NCI-H146 (cell line): ENCODE measurements around the gene RMRP.
A peak's percentile ranks its signal among the peaks of the same experiment; 100 is the strongest.

ENCODE experiments used
- DNase-seq: peaks from one replicate; lab custom pipeline; 2025; lab: John Stamatoyannopoulos, UW

RMRP gene

GRCh38 chr9:35686222-35687203 is 28.7 kb upstream of the RMRP start:
- no peak for DNase-seq

DNA sequence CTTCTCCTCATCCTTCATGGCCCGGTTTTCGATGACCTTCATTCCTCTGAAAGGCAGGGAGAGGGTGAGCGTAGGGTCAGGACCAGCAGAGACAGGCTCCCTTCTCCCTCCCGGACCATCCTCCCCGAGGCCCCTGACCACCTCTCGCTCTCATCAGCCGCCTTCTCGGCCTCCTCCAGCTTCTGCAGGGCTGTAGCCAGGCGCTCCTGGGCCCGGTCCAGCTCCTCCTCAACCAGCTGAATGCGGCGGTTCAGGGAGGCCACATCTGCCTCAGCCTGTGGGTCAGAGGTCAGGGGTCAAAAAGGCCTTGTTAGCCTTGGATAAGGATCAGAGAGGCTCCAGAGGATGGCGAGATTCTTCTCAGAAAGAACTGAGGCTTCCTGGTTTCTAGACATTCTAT is 27.7 kb upstream of the RMRP start:
- DNase-seq = no peak

GRCh38 chr9:35684921-35685320 is 27.1 kb upstream of the RMRP start:
- DNase-seq = no peak

- DNase-seq = no peak
Observed at GRCh38 chr9:35683323-35683722, 25.5 kb upstream of the RMRP start.

DNA sequence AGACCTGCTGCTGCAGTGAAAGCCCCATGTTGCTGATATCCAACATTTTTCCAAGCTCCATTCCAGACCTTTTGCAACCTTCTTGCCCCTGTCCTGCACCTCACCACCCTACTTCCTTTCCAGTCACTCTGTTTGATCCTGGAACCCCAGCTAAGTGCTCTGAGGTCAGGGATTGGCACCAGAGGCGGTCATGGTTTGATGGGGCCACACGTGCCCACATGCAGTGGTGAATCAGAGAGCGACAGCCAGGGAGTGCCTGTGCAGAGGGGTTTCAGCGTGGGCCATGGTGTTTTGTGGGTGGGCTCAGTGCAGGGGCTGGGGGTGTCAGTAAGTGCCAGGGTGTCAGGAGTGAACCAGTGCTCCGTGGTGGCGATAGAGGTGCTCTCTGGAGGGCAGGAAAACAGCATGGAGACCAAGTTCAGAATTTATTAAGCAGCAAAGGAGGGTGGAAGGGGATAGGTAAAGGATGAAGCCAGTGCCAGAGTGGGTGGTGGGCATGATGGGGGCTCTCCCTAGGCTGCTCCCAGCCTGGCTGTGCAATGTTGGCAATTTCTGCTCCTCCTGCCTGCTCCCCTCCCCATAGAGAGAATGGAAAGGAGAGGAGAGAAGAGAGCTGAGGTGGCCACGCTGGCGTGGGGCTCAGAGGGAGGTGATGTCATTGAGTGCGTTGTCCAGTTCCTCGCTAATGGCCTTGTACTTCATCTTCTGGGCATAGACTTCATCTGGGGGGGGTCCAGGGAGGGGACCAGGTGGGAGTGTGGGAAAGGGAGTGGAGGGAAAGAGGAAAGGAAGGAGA is 24.9 kb upstream of the RMRP start:
- no peak for DNase-seq

- no peak for DNase-seq
Observed at GRCh38 chr9:35682051-35682450, 24.2 kb upstream of the RMRP start.

DNA sequence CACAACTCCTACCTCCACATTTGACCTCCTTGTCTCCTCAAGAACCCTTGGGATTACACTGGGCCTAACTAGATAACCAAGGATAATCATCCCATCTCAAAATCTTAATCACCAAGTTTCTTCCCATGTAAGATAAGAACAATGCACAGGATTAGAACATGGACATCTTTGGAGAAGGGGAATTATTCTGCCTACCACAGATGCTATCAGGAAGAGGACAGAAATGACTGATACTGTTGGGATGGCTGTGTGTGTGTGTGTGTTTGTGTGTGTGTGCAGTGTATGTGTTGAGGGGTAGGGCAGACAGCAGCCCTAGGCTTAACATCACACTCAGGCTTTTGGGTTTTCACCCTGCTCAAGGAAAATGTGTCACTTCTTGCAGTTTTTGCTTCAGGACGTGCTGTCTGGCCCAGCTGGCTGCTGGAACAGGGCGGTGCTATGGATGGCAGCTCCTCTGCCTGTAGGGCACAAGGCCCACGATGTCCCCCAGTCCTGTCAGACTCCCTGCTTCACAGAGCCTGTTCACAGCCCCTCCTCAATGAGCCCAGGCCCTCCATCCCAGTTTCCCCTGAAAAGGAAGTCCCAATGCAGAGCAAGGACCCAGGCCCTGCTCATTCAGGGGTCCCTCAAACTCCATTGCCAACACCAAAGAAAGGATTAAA is 23.7 kb upstream of the RMRP start:
- no peak for DNase-seq

DNA sequence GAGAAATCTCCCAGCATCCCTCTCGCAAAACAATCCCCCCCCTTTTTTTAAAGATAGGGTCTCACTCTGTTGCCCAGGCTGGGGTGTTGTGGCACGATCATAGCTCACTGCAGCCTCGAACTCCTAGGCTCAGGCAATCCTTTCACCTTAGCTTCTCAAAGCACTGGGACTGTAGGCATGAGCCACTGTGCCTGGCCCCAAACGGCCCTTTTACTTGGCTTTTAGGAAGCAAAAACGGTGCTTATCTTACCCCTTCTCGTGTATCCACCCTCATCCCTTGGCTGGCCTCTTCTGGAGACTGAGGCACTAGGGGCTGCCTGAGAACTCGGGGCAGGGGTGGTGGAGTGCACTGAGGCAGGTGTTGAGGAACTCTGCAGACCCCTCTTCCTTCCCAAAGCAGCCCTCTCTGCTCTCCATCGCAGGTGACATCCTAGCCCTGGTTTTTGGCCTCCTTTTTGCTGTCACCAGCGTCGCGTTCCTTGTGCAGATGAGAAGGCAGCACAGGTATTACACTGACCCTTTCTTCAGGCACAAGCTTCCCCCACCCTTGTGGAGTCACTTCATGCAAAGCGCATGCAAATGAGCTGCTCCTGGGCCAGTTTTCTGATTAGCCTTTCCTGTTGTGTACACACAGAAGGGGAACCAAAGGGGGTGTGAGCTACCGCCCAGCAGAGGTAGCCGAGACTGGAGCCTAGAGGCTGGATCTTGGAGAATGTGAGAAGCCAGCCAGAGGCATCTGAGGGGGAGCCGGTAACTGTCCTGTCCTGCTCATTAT is 22.7 kb upstream of the RMRP start:
- no peak for DNase-seq

GRCh38 chr9:35679766-35680330 is 22.0 kb upstream of the RMRP start:
- DNase-seq = no peak

- no peak for DNase-seq
Observed at GRCh38 chr9:35679091-35679490, 21.3 kb upstream of the RMRP start.

DNA sequence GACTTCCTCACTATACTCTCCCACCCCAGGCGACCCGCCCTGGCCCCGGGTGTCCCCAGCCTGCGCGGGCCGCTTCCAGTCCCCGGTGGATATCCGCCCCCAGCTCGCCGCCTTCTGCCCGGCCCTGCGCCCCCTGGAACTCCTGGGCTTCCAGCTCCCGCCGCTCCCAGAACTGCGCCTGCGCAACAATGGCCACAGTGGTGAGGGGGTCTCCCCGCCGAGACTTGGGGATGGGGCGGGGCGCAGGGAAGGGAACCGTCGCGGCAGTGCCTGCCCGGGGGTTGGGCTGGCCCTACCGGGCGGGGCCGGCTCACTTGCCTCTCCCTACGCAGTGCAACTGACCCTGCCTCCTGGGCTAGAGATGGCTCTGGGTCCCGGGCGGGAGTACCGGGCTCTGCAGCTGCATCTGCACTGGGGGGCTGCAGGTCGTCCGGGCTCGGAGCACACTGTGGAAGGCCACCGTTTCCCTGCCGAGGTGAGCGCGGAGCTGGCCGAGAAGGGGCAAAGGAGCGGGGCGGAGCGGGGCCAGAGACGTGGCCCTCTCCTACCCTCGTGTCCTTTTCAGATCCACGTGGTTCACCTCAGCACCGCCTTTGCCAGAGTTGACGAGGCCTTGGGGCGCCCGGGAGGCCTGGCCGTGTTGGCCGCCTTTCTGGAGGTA is 18.0 kb upstream of the RMRP start:
- no peak for DNase-seq

- no peak for DNase-seq
Observed at GRCh38 chr9:35675204-35675603, 17.4 kb upstream of the RMRP start.

- DNase-seq = no peak
Observed at GRCh38 chr9:35674025-35674361, 16.2 kb upstream of the RMRP start.

DNA sequence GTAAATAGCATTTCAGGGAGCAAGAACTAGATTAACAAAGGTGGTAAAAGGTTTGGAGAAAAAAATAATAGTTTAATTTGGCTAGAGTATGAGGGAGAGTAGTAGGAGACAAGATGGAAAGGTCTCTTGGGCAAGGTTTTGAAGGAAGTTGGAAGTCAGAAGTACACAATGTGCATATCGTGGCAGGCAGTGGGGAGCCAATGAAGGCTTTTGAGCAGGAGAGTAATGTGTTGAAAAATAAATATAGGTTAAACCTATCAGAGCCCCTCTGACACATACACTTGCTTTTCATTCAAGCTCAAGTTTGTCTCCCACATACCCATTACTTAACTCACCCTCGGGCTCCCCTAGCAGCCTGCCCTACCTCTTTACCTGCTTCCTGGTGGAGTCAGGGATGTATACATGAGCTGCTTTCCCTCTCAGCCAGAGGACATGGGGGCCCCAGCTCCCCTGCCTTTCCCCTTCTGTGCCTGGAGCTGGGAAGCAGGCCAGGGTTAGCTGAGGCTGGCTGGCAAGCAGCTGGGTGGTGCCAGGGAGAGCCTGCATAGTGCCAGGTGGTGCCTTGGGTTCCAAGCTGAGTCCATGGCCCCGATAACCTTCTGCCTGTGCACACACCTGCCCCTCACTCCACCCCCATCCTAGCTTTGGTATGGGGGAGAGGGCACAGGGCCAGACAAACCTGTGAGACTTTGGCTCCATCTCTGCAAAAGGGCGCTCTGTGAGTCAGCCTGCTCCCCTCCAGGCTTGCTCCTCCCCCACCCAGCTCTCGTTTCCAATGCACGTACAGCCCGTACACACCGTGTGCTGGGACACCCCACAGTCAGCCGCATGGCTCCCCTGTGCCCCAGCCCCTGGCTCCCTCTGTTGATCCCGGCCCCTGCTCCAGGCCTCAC is 15.6 kb upstream of the RMRP start, which contains the start of gene CA9:
CA9 (plus strand) TSS at position 797 of the 893 bp plus-strand sequence; CDS start at position 829, 32 bp downstream.
- DNase-seq = no peak

DNA sequence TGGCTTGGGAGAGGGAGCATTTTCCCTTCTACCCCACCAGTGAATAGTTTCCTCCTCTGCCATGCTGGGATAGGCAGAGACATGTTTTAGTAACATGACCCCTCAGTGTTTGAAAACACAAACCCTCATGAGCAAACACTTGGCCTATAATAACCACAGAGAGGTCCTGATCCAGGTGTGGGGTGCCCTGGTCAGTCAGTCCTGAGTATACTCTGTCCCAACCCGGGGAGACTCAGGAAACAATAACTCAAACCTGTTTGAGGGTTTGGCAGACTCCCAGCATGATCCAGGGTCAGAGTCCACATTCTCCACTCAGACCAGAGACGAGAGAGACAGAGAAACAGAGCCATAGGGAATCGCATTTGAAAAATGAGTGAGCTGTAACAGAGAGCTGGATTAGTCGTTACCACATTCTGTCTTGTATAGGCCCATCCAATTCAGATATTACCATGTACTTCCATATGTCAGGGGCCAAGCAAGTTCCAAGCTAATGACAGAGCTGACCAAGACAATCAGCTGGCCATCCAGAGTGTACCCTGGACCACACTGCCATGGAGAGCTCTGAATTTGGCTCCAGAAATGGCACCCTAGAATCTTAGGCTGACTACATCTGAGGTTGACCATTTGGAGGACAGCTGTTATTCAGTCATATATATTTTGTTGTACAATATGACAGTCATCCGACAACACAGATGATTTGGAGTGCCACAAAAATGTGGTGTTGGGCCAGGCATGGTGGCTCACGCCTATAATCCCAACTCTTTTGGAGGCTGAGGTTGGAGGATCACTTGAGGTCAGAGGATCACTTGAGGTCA is 11.7 kb upstream of the RMRP start:
- peak; percentile 62 for DNase-seq

DNA sequence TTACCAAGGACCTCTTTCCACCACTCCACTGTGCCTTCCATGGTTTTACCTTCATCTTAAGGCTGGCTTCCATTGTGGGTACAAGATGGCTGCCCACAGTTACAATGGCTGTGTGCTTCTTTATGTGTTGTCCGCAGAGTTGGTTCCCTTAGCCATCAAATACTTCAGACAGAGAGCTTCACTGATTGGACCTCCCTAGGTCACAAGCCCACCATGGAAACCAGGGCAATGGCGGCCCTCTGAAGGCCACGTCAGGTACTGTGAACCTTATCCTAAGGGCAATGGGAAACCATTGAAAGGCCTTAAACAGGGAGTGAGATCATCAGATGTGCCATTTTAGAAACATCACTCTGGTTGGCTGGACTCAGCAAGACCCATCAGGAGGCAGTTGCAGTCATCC is 10.1 kb upstream of the RMRP start:
- DNase-seq = no peak

GRCh38 chr9:35666549-35666948 is 8.7 kb upstream of the RMRP start:
- no peak for DNase-seq

- no peak for DNase-seq
Observed at GRCh38 chr9:35666045-35666444, 8.2 kb upstream of the RMRP start.

DNA sequence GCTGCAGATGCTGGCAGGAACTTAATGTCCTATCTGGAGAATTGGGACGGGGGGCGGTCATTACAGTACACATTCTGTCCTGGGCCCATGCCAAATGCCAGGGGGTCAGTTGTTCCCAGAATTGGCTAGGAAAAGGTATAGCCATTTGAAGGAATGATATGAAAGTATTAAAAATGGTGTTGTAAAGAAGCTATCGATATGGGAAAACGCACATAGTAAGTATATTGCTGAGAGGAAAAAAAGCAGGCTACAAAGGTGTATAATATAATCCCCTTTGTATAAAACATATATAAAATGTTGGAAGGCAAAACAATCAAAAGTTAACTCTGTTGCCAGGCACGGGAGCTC is 7.6 kb upstream of the RMRP start:
- DNase-seq = no peak
